Ammon's horn (tissue), 1 donor: ENCODE data around the gene CNDP2.
A peak's percentile ranks its signal among the peaks of the same experiment; 100 is the strongest.
"Not testable (repeated sequence)": the region's sequence is repeated elsewhere in the genome, so short reads cannot be mapped to it uniquely, and the experiment has no call there.

Experiments
- DNase-seq: peaks from one replicate; pipeline ENCODE4 v3.0.0-alpha.2; 2016; ENCODE audit warnings: low spot score

Gene CNDP2

GRCh38 chr18:74518456-74519295 lies 22.5 kb downstream of the CNDP2 start:
- DNase-seq = no peak

- DNase-seq = no peak
Observed at GRCh38 chr18:74519320-74520095, 23.3 kb downstream of the CNDP2 start.

- no peak for DNase-seq
Observed at GRCh38 chr18:74520096-74520833, 24.1 kb downstream of the CNDP2 start.

GRCh38 chr18:74521068-74521725 lies 25.0 kb downstream of the CNDP2 start:
- no peak for DNase-seq

GRCh38 chr18:74522635-74523548 lies 26.7 kb downstream of the CNDP2 start:
- DNase-seq = no peak

GRCh38 chr18:74524097-74524496 lies 27.9 kb downstream of the CNDP2 start:
- no peak for DNase-seq

- not testable (repeated sequence) for DNase-seq
Observed at GRCh38 chr18:74524915-74525314, 28.8 kb downstream of the CNDP2 start.

- DNase-seq = no peak
Observed at GRCh38 chr18:74525741-74526140, 29.6 kb downstream of the CNDP2 start.

GRCh38 chr18:74526488-74526887 lies 30.3 kb downstream of the CNDP2 start:
- DNase-seq = no peak

- no peak for DNase-seq
Observed at GRCh38 chr18:74528478-74528877, 32.3 kb downstream of the CNDP2 start.

GRCh38 chr18:74528913-74529312 lies 32.8 kb downstream of the CNDP2 start:
- no peak for DNase-seq

GRCh38 chr18:74529378-74529777 lies 33.2 kb downstream of the CNDP2 start:
- no peak for DNase-seq

- no peak for DNase-seq
Observed at GRCh38 chr18:74529811-74530583, 33.8 kb downstream of the CNDP2 start.

GRCh38 chr18:74530584-74530862 lies 34.4 kb downstream of the CNDP2 start:
- DNase-seq = no peak

- no peak for DNase-seq
Observed at GRCh38 chr18:74531043-74531442, 34.9 kb downstream of the CNDP2 start.

GRCh38 chr18:74532511-74533025 lies 36.4 kb downstream of the CNDP2 start:
- no peak for DNase-seq

- DNase-seq = no peak
Observed at GRCh38 chr18:74533666-74534065, 37.5 kb downstream of the CNDP2 start.

- DNase-seq = peak; percentile 91
Observed at GRCh38 chr18:74534150-74534969, 38.2 kb downstream of the CNDP2 start, which contains the start of gene CNDP1. TSS of gene CNDP1 (plus strand) at chr18:74534500. CDS start at chr18:74534668, 168 bp downstream.
